Stimulated activated CD8-positive, alpha-beta memory T cell treated with anti-CD3 and anti-CD28 coated beads, Interleukin-7, amount 100 ng/mL, for 1 hour (primary cell): Measurements from ENCODE around the gene C21orf58.

Source experiments
- DNase-seq, 2 donors: peaks; one replicate each; pipeline ENCODE4 v3.0.0-alpha.2; 2020; ENCODE audit warnings: low read depth in 2 of 2

The C21orf58 gene

DNA sequence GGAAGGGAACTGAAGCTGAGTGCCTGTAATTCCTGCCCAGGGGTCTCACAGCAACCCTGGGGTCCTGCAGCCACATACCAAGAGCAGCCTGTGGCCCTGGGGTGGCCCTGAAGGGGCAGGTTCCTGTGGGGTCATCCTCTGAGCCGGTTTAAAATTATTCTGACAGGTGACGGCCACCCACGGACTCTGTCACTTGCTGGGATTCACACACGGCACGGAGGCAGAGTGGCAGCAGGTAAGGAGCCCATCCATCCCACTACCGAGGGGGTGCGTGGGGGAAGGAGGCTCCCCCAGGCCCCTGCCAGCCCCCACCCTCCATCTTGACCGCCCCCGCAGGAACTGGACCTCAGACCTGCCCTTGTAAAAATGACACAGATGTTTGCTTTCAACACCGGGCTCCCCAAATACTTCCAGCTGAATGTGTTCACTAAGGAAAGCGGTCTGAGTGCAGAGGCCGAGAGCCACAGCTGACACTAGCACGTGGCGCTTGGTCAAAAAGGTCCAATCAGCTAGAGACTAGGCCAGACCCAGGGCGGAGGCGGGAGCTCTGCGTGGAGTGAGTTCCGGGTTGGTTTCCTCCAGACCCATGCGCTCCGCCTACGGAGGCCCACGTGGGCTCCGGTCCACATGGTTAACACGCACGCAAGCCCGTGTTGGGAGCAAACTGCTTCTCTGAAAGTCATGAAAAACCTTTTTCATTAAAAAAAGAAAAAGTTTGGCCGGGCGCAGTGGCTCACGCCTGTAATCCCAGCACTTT, 27.5 kb downstream of the C21orf58 start:
- DNase-seq = peak in 1 of 2 donors; percentile 17

DNA sequence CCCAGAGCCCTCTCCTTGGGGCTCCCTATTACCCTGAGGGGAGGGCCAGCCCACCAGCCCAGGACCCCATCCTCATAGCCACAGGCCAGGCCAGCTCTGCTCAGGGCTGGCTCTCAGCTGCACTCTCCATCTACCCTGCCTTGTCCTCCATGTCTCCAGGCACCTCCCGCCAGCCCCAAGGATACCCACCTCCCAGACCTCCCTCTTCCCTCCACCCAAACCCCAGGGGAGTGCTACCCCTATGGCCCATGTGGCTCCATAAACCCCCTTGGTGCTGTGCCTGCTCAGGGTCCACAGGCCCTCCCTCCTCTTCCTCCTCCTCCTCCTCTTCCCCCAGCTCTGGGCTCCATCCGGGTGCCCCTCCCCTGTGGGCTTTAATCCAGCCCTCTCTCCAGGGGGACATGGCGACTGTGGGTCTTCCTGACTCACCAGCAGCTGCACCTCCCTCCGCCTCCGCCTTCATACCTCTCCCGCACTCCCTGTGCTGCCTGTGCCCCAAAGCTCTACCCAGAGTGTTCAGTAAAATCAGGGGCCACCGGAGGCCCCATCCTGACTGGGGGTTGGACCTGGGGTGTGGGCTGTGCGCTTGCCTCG, 28.4 kb downstream of the C21orf58 start:
- no peak for DNase-seq

DNA sequence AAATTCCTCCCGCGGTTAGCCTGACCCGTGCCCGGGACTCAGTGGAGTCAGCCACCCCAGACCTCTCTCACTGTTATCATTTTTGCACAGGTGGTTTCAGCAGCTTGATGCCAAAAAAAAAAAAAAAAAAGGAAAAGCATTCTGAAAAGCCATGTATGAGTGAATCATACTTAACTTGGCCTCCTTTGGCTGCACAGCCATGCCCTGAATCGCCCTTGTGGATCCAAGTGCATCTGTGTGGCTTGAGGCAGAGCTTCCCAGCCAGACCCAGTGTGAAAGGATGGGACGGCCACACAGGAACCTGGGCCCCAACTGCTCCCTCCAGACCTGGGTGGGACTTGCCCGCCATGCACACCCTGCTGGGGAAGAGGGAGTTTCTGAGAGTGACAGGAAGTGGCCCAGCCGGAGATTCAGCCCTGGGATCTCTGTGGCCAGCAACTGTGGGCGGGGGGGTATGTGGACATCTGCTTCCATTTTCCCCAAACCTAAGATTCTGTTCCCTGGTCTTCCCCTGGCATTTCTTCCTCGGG, 29.0 kb downstream of the C21orf58 start:
- DNase-seq = no peak

DNA sequence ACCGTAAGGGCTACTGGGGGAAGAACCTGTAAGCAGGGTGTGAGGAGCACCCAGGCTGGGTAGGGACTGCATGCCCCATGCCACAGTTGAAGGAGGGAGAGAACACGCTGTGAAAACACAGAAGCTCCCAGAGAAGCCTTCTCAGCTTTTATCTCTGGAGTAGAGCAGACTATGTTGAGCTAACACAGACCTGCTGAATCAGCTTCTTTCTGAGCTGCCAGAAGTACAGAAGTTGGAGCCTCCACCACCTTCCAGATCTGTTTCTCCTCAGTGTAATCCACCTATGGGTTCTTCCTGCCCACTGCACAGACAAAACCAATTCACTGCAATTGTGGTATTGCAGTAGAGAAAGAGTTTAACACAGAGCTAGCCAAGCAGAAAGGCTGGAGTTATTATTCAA, 32.1 kb downstream of the C21orf58 start:
- DNase-seq = no peak

DNA sequence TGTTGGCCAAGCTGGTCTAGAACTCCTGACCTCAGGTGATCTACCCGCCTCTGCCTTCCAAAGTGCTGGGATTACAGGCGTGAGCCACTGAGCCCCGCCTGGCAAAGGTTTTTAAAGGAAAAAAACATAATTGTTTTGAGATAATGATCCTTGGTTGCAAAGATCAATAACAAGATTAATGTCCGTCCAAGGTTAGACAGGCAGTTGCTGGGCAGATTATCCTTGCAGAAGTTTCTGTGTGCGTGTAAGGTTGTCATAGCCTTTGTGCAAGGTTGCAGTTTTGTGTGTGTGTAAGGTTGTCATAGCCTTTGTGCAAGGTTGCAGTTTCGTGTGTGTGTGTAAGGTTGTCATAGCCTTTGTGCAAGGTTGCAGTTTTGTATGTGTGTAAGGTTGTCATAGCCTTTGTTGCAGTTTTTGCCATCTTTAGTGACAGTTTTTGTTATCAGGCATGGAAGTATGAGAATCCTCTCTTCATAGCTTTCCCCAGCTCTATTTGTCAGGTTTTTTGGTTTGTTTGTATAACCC, 34.0 kb downstream of the C21orf58 start:
- DNase-seq = no peak

DNA sequence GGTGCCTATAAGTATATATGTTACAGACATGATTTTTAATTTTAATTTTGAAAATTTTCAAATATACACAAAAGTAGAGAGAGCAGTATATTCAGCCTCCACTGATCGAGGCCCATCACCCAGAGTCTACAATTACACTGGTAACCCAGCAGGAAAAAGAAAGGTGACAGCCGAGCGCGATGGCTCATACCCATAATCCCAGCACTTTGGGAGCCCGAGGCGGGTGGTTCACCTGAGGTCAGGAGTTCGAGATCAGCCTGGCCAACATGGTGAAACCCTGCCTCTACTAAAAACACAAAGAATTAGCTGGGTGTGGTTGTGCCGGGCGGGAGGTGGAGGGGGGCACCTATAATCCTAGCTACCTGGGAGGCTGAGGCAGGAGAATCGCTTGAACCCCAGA, 36.1 kb downstream of the C21orf58 start:
- DNase-seq = no peak

DNA sequence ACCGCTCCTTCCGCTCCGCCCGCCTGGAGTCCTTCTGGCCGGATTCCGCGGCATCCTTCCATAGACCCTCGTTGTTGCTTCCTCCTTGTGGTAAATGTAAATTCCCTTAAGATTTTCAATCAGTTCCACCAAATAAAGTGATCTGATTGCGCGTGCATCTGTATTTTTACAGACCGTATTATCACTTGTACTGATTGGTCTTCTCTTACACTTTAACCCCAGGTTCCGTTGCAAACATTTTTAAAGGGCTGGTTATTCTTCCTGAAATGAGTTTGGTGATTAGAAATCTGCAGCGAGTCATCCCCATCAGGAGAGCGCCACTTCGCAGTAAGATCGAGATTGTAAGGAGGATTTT, 37.0 kb downstream of the C21orf58 start:
- DNase-seq = no peak

DNA sequence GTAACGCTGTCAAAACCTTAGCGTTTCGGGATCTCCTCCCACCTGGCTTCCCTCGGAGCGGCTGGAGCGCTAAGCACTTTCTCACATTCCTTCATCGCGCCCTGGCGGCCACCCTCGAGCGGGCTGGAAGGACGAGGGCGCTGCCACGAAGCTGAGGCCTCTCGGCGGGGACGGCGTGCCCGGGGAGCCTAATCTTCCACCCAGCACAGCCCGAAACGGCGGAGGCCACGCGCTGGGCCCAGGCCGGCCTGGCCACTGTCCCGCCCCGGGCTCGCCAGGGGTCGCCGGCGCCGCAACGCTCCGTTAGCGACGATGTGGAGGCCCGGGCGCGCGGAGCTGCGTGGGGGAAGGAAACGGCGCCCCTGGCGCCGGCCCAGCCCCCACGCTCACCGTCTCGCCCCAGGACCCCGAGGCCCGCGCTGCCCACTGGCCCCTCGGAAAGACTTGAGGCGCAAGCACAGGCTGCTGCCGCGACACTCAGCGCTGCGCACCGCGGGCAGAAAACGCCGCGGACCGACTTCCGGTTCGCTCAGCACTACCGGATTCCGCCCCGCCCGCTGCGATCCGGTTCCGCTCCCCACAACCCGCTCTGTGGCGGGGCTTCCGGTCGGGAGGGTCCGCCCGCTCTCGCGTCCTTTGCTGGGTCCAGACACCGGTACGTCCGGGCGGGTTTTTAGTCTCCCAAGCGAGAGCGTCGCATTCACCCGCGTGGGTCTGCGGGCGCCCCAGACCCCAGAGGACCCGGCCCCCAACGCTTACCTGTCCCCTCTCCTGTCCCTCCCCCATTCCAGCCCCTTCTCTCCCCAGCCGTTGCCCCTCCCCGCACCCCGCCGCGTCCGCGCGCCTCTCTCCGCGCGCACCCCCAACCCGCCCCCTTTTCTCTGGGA, 37.7 kb downstream of the C21orf58 start, which contains the start of gene YBEY:
Gene YBEY (plus strand): TSS at position 582 of the 887 bp plus-strand sequence. CDS start 572 bp downstream, outside the sequence.
- DNase-seq = peak; percentile 66

DNA sequence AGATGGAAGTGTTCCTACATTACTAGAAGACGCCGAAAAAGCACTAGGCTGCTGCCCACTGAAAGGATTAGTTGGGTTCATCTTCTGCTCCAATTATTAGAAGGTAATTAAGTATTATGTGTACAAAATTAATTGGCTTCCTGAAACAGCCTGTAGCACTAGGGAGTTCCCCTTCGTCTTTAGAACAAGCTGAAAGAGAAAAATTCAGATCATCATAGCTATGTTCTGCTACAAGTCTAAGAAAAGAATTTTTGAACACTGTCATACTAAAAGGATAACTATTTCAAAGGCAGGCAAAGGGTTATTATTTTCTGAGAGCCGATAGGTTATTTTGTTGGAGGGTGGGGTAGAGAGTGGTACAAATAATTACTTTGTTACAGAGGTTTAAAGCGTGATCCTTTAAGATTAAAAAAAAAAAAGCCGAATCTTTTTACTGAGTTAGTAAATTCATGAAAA, 38.4 kb downstream of the C21orf58 start, which contains the start of gene MCM3AP:
Gene MCM3AP (minus strand): TSS at position 406 of the 456 bp plus-strand sequence. CDS start 325 bp downstream, at position 81.
- no peak for DNase-seq

DNA sequence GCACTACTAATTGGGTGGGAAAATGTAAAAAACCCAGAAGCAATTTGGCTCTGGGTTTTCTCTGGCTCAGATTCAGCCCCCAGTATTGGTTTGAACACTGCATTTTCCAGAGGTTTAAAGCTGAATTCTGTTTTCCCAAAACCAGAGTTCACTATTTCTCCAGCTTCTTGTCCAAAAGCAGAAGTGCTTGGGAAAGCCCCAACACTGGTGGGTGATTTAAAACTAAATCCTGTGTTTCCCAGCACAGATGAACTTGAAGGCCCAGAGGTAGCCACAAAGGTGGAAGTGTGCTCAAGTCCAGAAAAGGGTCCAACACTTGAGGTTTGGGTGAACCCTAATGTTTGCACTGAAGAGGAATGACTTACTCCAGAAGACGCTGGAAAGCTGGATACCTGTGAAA, 38.9 kb downstream of the C21orf58 start:
- DNase-seq = no peak

DNA sequence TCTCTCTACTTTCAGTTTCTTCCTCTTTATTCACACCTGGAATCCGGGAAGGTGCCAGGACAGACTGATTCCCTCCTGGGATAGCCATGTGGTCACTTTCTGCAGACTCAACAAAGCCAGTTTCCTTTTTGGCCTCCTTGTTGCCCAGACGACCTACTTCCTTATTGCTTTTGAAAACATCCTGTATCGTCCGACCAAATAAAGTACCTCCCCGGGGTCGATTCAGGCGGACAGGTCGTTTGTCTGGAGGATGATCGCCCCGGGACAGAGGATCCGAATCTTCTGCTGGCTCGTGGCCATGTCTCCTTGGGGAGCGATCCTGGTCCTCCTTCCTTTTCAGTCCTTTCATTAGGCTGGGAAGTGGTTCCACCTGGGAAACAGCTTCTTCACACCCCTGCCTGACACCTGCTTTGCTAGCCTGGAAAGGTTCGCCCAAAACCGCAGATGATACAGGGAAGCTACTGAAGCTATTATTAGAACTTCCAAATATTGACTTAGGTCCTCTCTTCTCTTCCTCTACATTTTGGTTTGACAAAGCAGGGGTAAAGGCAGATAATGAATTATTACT, 39.5 kb downstream of the C21orf58 start:
- no peak for DNase-seq

DNA sequence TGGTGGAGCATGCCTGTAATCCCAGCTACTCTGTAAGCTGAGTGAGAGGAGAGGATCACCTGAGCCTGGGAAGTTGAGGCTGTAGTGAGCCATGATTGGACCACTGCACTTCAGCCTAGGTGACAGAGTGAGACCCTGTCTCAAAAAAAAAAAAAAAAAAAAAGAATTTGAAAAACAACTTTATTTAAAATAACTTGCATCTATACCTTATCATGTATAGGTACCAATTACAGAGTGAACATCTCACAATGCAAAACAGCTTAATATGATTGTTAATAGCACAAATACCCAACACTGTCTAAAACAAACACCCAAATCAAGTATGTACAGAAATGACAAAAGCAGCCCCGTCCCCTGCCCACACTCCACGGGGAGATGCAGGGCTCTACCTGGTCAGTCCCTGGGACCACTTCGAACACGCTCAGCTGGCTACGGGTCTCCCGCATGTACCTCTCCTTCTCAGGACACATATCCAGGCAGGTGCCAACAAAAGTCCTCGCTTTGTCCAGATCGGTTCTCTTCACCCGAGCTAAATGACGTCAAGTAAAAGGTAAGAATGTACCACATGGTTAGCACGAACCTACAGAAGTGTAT, 48.8 kb downstream of the C21orf58 start:
- DNase-seq = no peak

DNA sequence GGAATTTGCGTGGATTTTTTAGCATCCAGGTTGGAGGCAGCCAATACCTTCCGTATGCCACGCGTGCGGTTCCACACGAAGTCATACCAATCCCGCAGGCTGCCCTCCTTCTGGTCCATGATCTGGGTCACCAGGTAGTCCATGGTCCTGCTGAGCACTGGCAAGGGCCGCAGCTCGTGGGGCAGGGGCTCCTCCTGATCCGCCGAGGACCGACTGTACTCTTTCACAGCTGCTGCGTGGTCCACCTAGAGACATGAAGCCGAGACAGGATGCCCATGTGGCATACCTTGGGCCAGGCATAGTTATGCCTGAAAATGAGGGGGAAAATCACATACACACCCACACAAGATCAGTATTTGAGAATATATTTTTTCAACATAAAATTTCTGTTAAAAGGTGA, 50.3 kb downstream of the C21orf58 start:
- DNase-seq = no peak

DNA sequence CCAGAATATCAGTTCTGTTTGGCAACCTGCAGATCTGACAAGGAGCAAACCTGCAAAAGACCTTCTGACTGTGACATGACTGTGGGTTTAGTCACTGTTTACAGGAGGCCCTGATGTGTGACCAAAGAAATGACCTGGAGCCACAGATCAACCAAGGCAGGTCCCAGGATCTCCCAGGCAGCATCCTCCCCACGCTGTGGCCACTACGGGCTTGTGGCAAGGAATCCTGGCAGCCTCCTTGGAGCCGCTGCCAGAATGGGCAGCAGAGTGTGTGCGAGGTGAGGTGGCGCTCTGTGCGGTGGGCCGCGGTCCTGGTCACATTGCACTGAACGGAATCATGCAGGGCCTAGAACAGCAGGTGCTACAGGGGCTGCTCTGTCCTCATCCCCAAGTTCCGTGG, 54.2 kb downstream of the C21orf58 start:
- DNase-seq = no peak

DNA sequence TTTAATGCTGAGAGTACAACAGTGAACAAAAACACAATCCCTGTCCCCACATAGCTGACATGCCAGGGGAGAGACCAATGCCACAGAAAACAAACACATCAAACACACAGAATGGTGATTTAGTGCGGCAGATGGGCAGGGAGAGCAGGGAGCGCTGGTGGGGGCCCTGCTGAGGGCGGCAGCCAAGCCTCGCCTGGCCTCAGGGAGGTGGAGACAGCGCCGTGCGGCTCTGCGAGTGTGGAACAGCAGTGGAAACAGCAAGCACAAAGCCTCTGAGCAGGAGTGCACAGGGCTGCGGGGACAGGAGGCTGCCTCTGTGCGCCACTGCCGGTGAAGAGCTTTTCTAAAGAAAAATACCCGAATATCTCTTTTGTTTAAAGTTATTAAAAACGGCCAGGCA, 55.3 kb downstream of the C21orf58 start:
- DNase-seq = no peak

DNA sequence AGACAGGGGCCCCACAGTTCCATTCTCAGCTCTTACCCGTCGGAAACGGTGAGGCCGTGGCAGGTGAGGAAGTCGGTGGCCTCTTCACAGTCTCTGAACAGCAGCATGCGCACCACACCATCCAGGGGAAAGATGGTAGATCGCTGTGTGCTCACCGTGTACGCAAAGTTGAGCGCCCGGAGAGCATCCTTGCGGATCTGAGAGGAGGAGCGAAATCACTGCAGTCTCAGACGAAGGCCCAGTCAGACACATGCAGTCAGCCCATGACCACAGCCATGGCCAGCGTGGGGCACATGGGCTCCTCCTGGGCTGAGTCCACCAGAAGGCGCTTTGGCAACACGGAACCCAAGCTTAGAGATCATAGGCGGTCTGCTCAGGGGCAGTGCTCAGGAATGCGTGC, 56.7 kb downstream of the C21orf58 start:
- no peak for DNase-seq

DNA sequence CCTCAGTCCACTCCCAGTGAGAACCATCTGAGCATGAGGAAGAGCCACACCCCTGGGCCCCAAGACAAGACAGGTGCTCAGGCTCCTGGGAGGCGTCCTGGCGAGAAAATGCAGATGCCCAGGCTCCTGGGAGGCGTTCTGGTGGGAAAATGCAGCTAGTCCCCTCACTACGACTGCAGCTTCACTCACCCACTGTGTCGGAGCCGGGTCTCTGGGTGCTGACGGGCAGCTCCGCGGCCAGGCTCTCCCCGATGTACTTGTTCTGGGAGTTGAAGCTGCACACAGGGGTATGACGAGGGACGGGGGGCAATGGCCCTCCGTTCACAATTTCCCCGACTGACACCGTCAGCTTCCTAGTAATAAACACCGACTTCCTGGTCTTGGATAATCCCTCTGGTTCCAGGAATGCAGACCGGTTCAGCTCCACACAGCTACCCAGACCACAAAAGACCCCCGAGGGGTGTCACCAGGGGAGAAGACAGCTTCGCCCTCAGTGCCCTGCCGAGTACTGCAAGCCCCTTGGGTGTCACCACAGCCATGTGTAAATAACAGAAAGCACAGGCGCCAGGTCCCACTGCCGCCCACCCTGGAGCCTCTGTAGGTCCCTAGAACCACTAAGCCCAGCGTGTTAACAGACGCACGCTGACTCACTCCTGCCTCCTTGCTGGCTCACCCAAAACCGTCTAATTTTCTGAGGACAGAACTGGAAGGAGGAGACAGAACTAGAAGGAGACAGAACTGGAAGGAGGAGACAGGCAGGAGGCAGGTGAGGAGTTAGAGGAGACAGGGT, 57.7 kb downstream of the C21orf58 start:
- no peak for DNase-seq

DNA sequence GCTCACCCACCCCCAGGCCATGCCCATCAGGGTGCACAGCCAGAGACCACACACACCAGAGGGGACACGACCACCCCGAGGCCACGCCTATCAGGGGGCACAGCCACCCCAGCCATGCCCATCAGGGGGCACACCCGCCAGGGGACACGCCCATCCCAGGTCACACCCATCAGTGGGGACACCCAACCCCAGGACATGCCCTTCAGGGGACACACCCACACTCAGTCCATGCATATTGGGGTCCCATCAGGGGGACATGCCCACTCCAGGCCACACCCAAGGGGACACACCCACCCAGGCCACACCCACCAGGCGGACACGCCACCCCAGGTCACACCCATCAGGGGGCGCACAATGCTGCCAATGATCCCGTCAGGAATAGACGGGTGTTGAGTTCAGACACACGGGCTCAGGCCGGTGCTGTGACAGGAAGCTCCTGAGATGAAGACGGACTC, 59.0 kb downstream of the C21orf58 start:
- DNase-seq = no peak

DNA sequence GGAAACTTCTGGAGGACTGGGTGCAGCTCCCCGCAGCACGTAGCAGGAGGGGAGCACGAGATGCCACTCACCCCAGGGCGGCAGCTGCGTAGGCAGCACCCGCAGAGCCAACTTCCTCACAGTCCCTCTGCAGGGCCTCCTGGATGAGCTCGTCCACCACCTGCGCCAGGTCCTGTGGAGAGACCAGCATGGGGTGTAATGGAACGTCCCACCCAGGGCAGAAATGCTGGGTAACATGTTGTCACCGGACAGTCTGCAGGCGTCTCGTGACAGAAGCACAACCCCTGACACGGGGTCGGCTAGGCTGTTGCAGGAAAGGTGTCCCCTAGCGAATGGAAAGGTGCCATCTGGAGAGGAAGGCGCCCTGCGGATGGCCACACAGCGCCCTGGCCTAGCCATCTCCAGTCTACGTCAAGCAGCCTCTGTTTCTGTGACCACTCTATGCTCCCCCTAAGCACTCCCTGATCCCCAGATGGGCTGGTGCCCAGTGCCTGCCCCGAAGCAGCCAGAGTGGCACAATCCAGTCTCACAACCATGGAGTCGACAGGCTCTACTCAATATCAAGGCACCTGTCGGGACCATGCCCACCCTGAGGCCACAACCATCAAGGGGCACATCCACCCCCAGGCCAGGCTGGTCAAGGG, 59.5 kb downstream of the C21orf58 start:
- DNase-seq = no peak
